ENCODE measurements around the gene COCH. TPM values are rescaled to one million over a fixed set of nuclear protein-coding genes. Genes with fewer than 3 reads are reported as not detected.
A peak's percentile ranks its signal among the peaks of the same experiment; 100 is the strongest.

Gene COCH
- total RNA-seq (10 to 100 TPM; 17.1 to 22.4 TPM), polyA plus RNA-seq (ENCODE audit: insufficient read length in 2 of 2) (10 to 100 TPM; 17.1 to 18.9 TPM)
- long read RNA-seq, donor 1, partial matches to known transcripts, result 28 of 33 reads
- long read RNA-seq, donor 1, other reads (novel, unspliced or antisense), result 0 of 33 reads
- long read RNA-seq, donor 2, partial matches to known transcripts, result 0 of 1 reads
- long read RNA-seq, donor 2, other reads (novel, unspliced or antisense), result 0 of 1 reads
- long read RNA-seq, donor 3, partial matches to known transcripts, result 0 of 1 reads
- long read RNA-seq, donor 3, other reads (novel, unspliced or antisense), result 0 of 1 reads
- long read RNA-seq, donor 4, result 0 reads

GRCh38 chr14:30874120-30874998 is at the start of gene COCH:
Gene COCH (plus strand): TSS chr14:30874559. CDS start chr14:30874939, 380 bp downstream.
- Histone ChIP-seq H3K27me3 (ENCODE audit: control insufficient read depth, insufficient read depth, low read length) (peaks cover 22% of the 10 kb centered on the region), H3K4me1 (ENCODE audit: control insufficient read depth, insufficient read depth, low read length) (peaks cover 22% of the 10 kb centered on the region), H3K9me3 (ENCODE audit: control insufficient read depth, insufficient read depth, low read length) (no peaks in the 10 kb centered on the region), H3K36me3 (ENCODE audit: control insufficient read depth, insufficient read depth, low read length) (no peaks in the 10 kb centered on the region), H3K27ac (ENCODE audit: low read depth, low read length) (no peak within 1 kb of the TSS), H3K4me3 (ENCODE audit: low read depth, low read length) (peak within 1 kb of the TSS; percentile 49)
- peak in 5 of 6 donors; percentile 17 to 88 (median 35) for DNase-seq (ENCODE audit: low read depth in 4 of 6, low spot score in 6 of 6)
- 1% methylated on average over 99 of the region's 99 CpGs for WGBS (ENCODE audit: insufficient coverage)

DNA sequence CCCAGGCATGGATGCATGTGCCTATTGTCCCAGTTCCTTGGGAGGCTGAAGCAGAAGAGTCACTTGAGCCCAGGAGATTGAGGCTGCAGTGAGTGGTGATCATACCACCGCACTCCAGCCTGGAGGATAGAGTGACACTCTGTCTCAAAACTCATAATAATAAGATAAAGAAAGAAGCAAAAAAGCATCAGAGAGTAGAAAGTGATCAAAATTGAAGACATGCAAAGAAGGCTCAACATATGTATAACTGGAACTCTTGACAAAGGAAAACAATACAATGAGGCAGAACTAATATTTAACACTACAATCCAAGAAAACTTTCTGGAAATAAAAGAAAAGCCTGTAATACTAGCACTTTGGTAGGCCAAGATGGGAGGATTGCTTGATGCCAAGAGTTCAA is 48.3 kb upstream of the COCH start:
- H3K36me3 ChIP-seq (ENCODE audit: control insufficient read depth, insufficient read depth, low read length), result no peaks in the 10 kb centered on the region
- no peaks in the 10 kb centered on the region for H3K9me3 ChIP-seq (ENCODE audit: control insufficient read depth, insufficient read depth, low read length)
- no peak overlapping the region for H3K4me3 ChIP-seq (ENCODE audit: low read depth, low read length)
- no peaks in the 10 kb centered on the region for H3K27me3 ChIP-seq (ENCODE audit: control insufficient read depth, insufficient read depth, low read length)
- H3K4me1 ChIP-seq (ENCODE audit: control insufficient read depth, insufficient read depth, low read length), result no peaks in the 10 kb centered on the region
- DNase-seq (ENCODE audit: low read depth in 4 of 6, low spot score in 6 of 6), result no peak
- H3K27ac ChIP-seq (ENCODE audit: low read depth, low read length), result no peak overlapping the region
- WGBS (ENCODE audit: insufficient coverage), result no CpG with 5 or more reads among the region's 1 CpG

- DNase-seq (ENCODE audit: low read depth in 4 of 6, low spot score in 6 of 6), result no peak
- H3K4me1 ChIP-seq (ENCODE audit: control insufficient read depth, insufficient read depth, low read length), result no peaks in the 10 kb centered on the region
- H3K4me3 ChIP-seq (ENCODE audit: low read depth, low read length), result no peak overlapping the region
- no peak overlapping the region for H3K27ac ChIP-seq (ENCODE audit: low read depth, low read length)
- H3K9me3 ChIP-seq (ENCODE audit: control insufficient read depth, insufficient read depth, low read length), result peaks cover 4% of the 10 kb centered on the region
- H3K36me3 ChIP-seq (ENCODE audit: control insufficient read depth, insufficient read depth, low read length), result no peaks in the 10 kb centered on the region
- no peaks in the 10 kb centered on the region for H3K27me3 ChIP-seq (ENCODE audit: control insufficient read depth, insufficient read depth, low read length)
- WGBS (ENCODE audit: insufficient coverage), result no CpG with 5 or more reads among the region's 4 CpGs
Measured at GRCh38 chr14:30829853-30830252, 44.5 kb upstream of the COCH start.

DNA sequence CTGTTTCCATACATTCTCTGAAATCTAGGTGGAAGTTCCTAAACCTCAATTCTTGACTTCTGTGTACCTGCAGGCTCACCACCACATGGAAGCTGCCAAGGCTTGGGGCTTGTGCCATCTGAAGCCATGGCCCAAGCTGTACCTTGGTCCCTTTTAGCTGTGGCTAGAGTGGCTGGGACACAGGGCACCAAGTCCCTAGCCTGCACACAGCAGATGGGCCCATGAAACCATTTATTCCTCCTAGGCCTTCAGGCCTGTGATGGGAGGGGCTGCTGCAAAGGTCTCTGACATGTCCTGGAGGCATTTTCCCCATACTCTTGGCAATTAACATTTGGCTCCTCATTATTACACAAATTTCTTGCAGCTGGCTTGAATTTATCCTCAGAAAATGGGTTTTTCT is 40.0 kb upstream of the COCH start:
- Histone ChIP-seq H3K4me1 (ENCODE audit: control insufficient read depth, insufficient read depth, low read length) (no peaks in the 10 kb centered on the region), H3K9me3 (ENCODE audit: control insufficient read depth, insufficient read depth, low read length) (peaks cover 4% of the 10 kb centered on the region)
- DNase-seq (ENCODE audit: low read depth in 4 of 6, low spot score in 6 of 6), result no peak

DNA sequence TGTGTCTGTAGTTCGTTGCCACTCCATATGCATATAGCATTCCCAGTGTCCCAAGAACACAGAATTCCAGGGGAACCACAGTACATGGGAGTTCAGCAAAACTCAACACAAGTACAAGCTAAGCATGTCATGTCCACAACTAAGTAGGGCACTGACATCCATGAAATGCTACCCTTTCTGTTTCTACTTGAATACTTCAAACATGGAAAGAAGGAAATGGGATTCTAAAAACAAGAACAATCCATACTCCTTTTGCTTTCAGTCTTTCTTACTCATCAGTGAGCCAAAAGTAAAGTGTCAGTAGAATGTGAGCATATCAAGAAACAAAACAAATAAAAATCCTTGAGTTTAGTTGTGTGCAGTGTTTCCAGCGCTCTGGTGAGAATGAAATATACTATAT is 36.0 kb upstream of the COCH start:
- WGBS (ENCODE audit: insufficient coverage), result no CpG with 5 or more reads among the region's 2 CpGs
- no peaks in the 10 kb centered on the region for H3K4me1 ChIP-seq (ENCODE audit: control insufficient read depth, insufficient read depth, low read length)
- H3K36me3 ChIP-seq (ENCODE audit: control insufficient read depth, insufficient read depth, low read length), result no peaks in the 10 kb centered on the region
- peak in 1 of 6 donors; percentile 41 for DNase-seq (ENCODE audit: low read depth in 4 of 6, low spot score in 6 of 6)
- H3K27ac ChIP-seq (ENCODE audit: low read depth, low read length), result no peak overlapping the region
- H3K27me3 ChIP-seq (ENCODE audit: control insufficient read depth, insufficient read depth, low read length), result no peaks in the 10 kb centered on the region
- H3K4me3 ChIP-seq (ENCODE audit: low read depth, low read length), result no peak overlapping the region
- H3K9me3 ChIP-seq (ENCODE audit: control insufficient read depth, insufficient read depth, low read length), result peaks cover 4% of the 10 kb centered on the region

More for the DNA sequence above, 40.0 kb upstream of the COCH start:
- Histone ChIP-seq H3K4me3 (ENCODE audit: low read depth, low read length) (no peak overlapping the region), H3K36me3 (ENCODE audit: control insufficient read depth, insufficient read depth, low read length) (no peaks in the 10 kb centered on the region), H3K27me3 (ENCODE audit: control insufficient read depth, insufficient read depth, low read length) (no peaks in the 10 kb centered on the region), H3K27ac (ENCODE audit: low read depth, low read length) (no peak overlapping the region)

DNA sequence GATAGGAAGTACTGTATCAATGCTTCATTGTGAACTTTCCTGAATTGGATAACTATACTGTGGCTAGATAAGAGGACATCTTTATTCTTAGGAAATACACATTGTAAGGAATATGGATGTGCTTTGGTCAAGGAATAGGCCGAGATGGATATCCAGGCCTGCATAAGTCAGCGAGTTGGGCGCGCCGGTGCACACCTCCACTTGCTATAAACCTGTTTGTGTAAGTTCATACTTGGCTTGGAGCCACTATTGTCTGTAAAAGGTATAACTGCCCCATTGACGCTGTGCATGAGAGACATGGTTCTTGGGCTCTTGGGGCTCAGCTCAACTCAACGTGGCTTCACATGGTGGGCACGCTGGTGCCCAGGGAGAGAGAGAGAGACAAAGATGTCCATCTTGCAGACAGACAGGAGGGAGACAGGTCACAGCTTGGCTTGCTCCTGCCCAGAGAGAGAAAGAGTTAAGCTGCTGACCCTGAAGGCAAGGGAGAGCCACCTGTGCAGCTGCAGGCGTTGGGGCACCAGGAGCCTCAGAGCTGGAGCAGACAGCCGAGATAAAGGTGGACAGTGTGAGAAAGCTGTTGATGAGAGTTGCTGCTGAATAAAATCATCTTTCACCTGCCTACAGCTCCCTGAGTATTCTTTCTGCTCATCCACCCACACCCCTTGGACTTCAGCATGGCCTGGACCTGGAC is 34.1 kb upstream of the COCH start:
- H3K4me3 ChIP-seq (ENCODE audit: low read depth, low read length), result no peak overlapping the region
- H3K27ac ChIP-seq (ENCODE audit: low read depth, low read length), result no peak overlapping the region
- H3K36me3 ChIP-seq (ENCODE audit: control insufficient read depth, insufficient read depth, low read length), result no peaks in the 10 kb centered on the region
- DNase-seq (ENCODE audit: low read depth in 4 of 6, low spot score in 6 of 6), result no peak
- 92% methylated on average over 8 of the region's 10 CpGs for WGBS (ENCODE audit: insufficient coverage)
- H3K4me1 ChIP-seq (ENCODE audit: control insufficient read depth, insufficient read depth, low read length), result no peaks in the 10 kb centered on the region
- no peaks in the 10 kb centered on the region for H3K27me3 ChIP-seq (ENCODE audit: control insufficient read depth, insufficient read depth, low read length)
- H3K9me3 ChIP-seq (ENCODE audit: control insufficient read depth, insufficient read depth, low read length), result no peaks in the 10 kb centered on the region

- H3K27me3 ChIP-seq (ENCODE audit: control insufficient read depth, insufficient read depth, low read length), result no peaks in the 10 kb centered on the region
- no peak for DNase-seq (ENCODE audit: low read depth in 4 of 6, low spot score in 6 of 6)
- H3K4me3 ChIP-seq (ENCODE audit: low read depth, low read length), result no peak overlapping the region
- H3K4me1 ChIP-seq (ENCODE audit: control insufficient read depth, insufficient read depth, low read length), result no peaks in the 10 kb centered on the region
- H3K36me3 ChIP-seq (ENCODE audit: control insufficient read depth, insufficient read depth, low read length), result no peaks in the 10 kb centered on the region
- no peak overlapping the region for H3K27ac ChIP-seq (ENCODE audit: low read depth, low read length)
- H3K9me3 ChIP-seq (ENCODE audit: control insufficient read depth, insufficient read depth, low read length), result no peaks in the 10 kb centered on the region
Measured at GRCh38 chr14:30842431-30842830, 31.9 kb upstream of the COCH start.

DNA sequence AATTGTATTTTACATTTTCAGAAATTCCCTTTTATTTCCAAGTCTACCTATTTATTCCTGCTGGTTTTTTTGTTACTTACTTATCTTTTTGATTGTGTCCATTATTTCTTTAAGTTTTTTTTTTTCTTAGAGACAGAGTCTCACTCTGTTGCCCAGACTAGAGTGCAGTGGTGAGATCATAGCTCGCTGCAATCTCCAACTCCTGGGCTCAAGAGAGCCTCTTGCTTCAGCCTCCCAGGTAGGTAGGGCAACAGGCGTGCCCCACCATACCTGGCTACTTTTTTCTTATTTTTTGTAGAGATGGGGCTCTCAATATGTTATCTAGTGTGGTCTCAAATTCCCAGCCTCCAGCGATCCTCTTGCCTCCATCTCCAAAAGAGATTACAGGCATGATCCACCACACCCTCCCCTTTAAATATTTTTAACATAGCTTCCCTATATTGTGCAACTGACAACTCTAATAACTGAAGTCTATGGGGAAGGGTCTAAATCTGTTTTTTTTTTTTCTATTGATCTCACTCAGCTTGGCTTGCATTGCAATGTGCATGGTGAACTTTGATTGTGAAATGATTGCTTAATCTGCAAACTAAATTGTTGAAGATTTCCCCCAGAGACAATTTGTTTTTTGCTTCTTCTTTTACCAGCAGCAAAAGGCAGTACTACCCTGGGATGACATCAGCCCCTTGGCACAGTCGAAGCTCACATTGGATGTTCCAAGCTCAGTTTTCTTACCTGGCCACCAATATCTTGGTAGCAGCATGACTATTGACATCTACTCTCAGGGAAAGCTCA is 25.7 kb upstream of the COCH start:
- H3K4me1 ChIP-seq (ENCODE audit: control insufficient read depth, insufficient read depth, low read length), result no peaks in the 10 kb centered on the region
- DNase-seq (ENCODE audit: low read depth in 4 of 6, low spot score in 6 of 6), result no peak

DNA sequence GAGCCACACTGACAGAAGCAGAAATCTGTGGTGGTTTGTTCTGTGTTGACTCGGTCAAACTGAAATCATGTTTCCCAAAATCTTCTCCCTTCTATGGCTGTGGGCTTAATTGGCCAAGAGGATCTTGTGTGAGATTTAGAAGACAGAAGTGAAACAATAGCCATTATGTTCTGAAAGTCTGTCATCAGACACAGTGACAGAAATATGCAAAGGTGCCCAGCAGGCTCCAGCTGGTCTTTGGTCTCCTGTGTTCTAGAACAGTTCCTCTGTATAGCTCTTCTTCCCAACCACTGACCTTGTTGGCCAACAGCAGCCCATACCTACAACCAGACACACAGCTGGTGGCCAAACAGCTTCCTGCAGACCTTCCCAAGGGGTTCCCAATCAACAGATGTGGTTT is 25.0 kb upstream of the COCH start:
- no peaks in the 10 kb centered on the region for H3K36me3 ChIP-seq (ENCODE audit: control insufficient read depth, insufficient read depth, low read length)
- DNase-seq (ENCODE audit: low read depth in 4 of 6, low spot score in 6 of 6), result no peak
- H3K4me1 ChIP-seq (ENCODE audit: control insufficient read depth, insufficient read depth, low read length), result no peaks in the 10 kb centered on the region
- no peaks in the 10 kb centered on the region for H3K27me3 ChIP-seq (ENCODE audit: control insufficient read depth, insufficient read depth, low read length)
- no peaks in the 10 kb centered on the region for H3K9me3 ChIP-seq (ENCODE audit: control insufficient read depth, insufficient read depth, low read length)
- no peak overlapping the region for H3K4me3 ChIP-seq (ENCODE audit: low read depth, low read length)
- H3K27ac ChIP-seq (ENCODE audit: low read depth, low read length), result no peak overlapping the region
- no CpG with 5 or more reads among the region's 1 CpG for WGBS (ENCODE audit: insufficient coverage)

More for the DNA sequence above, 25.7 kb upstream of the COCH start:
- no peaks in the 10 kb centered on the region for H3K27me3 ChIP-seq (ENCODE audit: control insufficient read depth, insufficient read depth, low read length)
- no peak overlapping the region for H3K4me3 ChIP-seq (ENCODE audit: low read depth, low read length)
- no peaks in the 10 kb centered on the region for H3K9me3 ChIP-seq (ENCODE audit: control insufficient read depth, insufficient read depth, low read length)
- 93% methylated on average over 2 of the region's 4 CpGs for WGBS (ENCODE audit: insufficient coverage)
- no peaks in the 10 kb centered on the region for H3K36me3 ChIP-seq (ENCODE audit: control insufficient read depth, insufficient read depth, low read length)
- H3K27ac ChIP-seq (ENCODE audit: low read depth, low read length), result no peak overlapping the region
